PC-9 (cell line): ENCODE results near the gene CCDC18.

Experiments used
- EZH2 ChIP-seq: fragments of 200-600 bp; sonication (generic); IDR thresholded peaks from 2 replicates; pipeline ENCODE4 v1.8.0; 2017; ENCODE audit warnings: antibody characterized with exemption, low read depth
- TF ChIP-seq, protein P1 (sequence below): fragments of 200-600 bp; sonication (generic); conservative IDR thresholded peaks from 2 replicates; pipeline ENCODE4 v1.6.1; 2017; ENCODE audit warnings: mixed run types, antibody characterized with exemption, mild to moderate bottlenecking, moderate library complexity

- TF ChIP-seq, protein P1, sequence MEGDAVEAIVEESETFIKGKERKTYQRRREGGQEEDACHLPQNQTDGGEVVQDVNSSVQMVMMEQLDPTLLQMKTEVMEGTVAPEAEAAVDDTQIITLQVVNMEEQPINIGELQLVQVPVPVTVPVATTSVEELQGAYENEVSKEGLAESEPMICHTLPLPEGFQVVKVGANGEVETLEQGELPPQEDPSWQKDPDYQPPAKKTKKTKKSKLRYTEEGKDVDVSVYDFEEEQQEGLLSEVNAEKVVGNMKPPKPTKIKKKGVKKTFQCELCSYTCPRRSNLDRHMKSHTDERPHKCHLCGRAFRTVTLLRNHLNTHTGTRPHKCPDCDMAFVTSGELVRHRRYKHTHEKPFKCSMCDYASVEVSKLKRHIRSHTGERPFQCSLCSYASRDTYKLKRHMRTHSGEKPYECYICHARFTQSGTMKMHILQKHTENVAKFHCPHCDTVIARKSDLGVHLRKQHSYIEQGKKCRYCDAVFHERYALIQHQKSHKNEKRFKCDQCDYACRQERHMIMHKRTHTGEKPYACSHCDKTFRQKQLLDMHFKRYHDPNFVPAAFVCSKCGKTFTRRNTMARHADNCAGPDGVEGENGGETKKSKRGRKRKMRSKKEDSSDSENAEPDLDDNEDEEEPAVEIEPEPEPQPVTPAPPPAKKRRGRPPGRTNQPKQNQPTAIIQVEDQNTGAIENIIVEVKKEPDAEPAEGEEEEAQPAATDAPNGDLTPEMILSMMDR, result no peak
- TF ChIP-seq EZH2, result no peak
These were observed 121.6 kb downstream of the CCDC18 start for GRCh38 chr1:93302078-93302477.
